Measurements from ENCODE around the gene RNF220. TPM values are rescaled to one million over a fixed set of nuclear protein-coding genes. Genes with fewer than 3 reads are reported as not detected.

The RNF220 gene
- total and polyA plus RNA-seq, 2 of the 4 experiments (the other 2 are of a cell fraction), result 71.8 to 77.1 TPM

GRCh38 chr1:44401256-44402228, 3.5 kb upstream of the RNF220 start:
- Histone ChIP-seq H3K9ac (ENCODE audit: low read depth, low read length) (no peak overlapping the region), H2AK9ac (replicated peaks; ENCODE audit: low read depth, low read length, poor library complexity) (no peak overlapping the region), H3K27me3 (ENCODE audit: control insufficient read depth, insufficient read depth, low read length) (peaks cover 63% of the 10 kb centered on the region), H2BK120ac (ENCODE audit: low read depth, low read length) (no peak overlapping the region), H3K4me3 (ENCODE audit: insufficient read depth, low read depth, low read length) (no peak overlapping the region), H2BK15ac (ENCODE audit: low read depth, low read length) (no peak overlapping the region), H2AFZ (replicated peaks; ENCODE audit: low read length, poor library complexity) (no peak overlapping the region), H2AK5ac (ENCODE audit: low read depth, low read length) (no peak overlapping the region), H3K4me1 (ENCODE audit: control insufficient read depth, insufficient read depth, low read length) (no peaks in the 10 kb centered on the region), H3K4me2 (ENCODE audit: low read depth, low read length) (no peak overlapping the region), H4K8ac (ENCODE audit: low read depth in 2 of 2, low read length in 2 of 2) (no peak overlapping the region), H3K9me1 (ENCODE audit: insufficient read depth, low read length) (no peaks in the 10 kb centered on the region), H2BK5ac (ENCODE audit: low read depth, low read length, poor library complexity, severe bottlenecking) (no peak overlapping the region), H3K9me3 (ENCODE audit: control insufficient read depth, insufficient read depth, low read length) (no peaks in the 10 kb centered on the region), H3K4ac (ENCODE audit: low read depth, low read length) (no peak overlapping the region), H4K91ac (ENCODE audit: insufficient read depth, low read depth, low read length) (no peak overlapping the region), H3K18ac (ENCODE audit: low read depth, low read length) (no peak overlapping the region), H3K27ac (ENCODE audit: insufficient read depth, low read length) (no peak overlapping the region), H3K36me3 (ENCODE audit: control insufficient read depth, insufficient read depth, low read length) (no peaks in the 10 kb centered on the region), H4K5ac (ENCODE audit: low read depth, low read length) (no peak overlapping the region), H4K20me1 (ENCODE audit: insufficient read depth, low read length) (0 out of 2 replicates have a peak, but pooled peaks cover 8% of the 10 kb centered on the region), H2BK20ac (ENCODE audit: low read depth, low read length) (no peak overlapping the region), H3K79me1 (ENCODE audit: low read depth in 1 of 2, low read length in 2 of 2) (no peaks in the 10 kb centered on the region), H3K23ac (ENCODE audit: low read depth, low read length) (no peak overlapping the region), H3K56ac (ENCODE audit: extremely low read depth, insufficient read depth, low read length) (no peak overlapping the region), H3K14ac (replicated peaks; ENCODE audit: low read depth, low read length) (no peak overlapping the region)
- ATAC-seq (ENCODE audit: low read depth) (no peak), DNase-seq (no peak)
- POLR2A ChIA-PET (ENCODE audit: unreplicated experiment), result no interaction called here
- BruUV-seq (replicated peaks), result no TSS peak
- CTCF ChIA-PET, result no interaction called here
- dilution Hi-C loops (cut with HindIII; ENCODE audit: low sequenced_read_pairs, unreplicated experiment), result no loop called here
- WGBS, 2 experiments (ENCODE audit: extremely low coverage in 2 of 2, insufficient read length in 1 of 2), result no CpG with 5 or more reads among the region's 12 CpGs
- in situ Hi-C loops (cut with MboI; ENCODE audit: low sequenced_read_pairs), result no loop called here
- intact Hi-C loops (cut with micrococcal nuclease), result no loop called here
- no peak for TF ChIP-seq CHD1 (IDR thresholded peaks at IDR 0.05; ENCODE audit: low read depth, low read length)
- no peak for TF ChIP-seq POLR2A (IDR thresholded peaks at IDR 0.05; ENCODE audit: low read depth, low read length)
- no peak for TF ChIP-seq USF2 (IDR thresholded peaks at IDR 0.05; ENCODE audit: low read depth, low read length)
- TF ChIP-seq BHLHE40 (IDR thresholded peaks at IDR 0.05; ENCODE audit: low read depth, low read length), result no peak
- no peak for TF ChIP-seq CTCF (conservative IDR thresholded peaks at IDR 0.05; ENCODE audit: low read depth, low read length)
- TF ChIP-seq MXI1 (IDR thresholded peaks at IDR 0.05; ENCODE audit: borderline replicate concordance, low read depth, low read length), result no peak
- TF ChIP-seq MAZ (IDR thresholded peaks at IDR 0.05; ENCODE audit: borderline replicate concordance, low read depth, low read length), result no peak
- TF ChIP-seq RFX5 (IDR thresholded peaks at IDR 0.05; ENCODE audit: low read depth, low read length), result no peak
- no peak for TF ChIP-seq NFE2L2 (IDR thresholded peaks at IDR 0.05; ENCODE audit: low read depth, low read length)
- TF ChIP-seq RCOR1 (IDR thresholded peaks at IDR 0.05; ENCODE audit: insufficient replicate concordance, low read length), result no peak
- no peak for TF ChIP-seq CEBPB (IDR thresholded peaks at IDR 0.05; ENCODE audit: low read depth, low read length)
- no peak for TF ChIP-seq RAD21 (IDR thresholded peaks at IDR 0.05; ENCODE audit: low read length)
- no peak for TF ChIP-seq FOS (IDR thresholded peaks at IDR 0.05; ENCODE audit: low read depth, low read length)
- no peak for TF ChIP-seq SMC3 (IDR thresholded peaks at IDR 0.05; ENCODE audit: low read depth, low read length)
- TF ChIP-seq ELK1 (IDR thresholded peaks at IDR 0.05; ENCODE audit: borderline replicate concordance, low read depth, low read length), result no peak
